ENCODE measurements around the gene PIH1D1. TPM values are rescaled to one million over a fixed set of nuclear protein-coding genes. Genes with fewer than 3 reads are reported as not detected.

PIH1D1 gene
- total RNA-seq, 2 experiments from 2014 or later: 145 to 151 TPM

DNA sequence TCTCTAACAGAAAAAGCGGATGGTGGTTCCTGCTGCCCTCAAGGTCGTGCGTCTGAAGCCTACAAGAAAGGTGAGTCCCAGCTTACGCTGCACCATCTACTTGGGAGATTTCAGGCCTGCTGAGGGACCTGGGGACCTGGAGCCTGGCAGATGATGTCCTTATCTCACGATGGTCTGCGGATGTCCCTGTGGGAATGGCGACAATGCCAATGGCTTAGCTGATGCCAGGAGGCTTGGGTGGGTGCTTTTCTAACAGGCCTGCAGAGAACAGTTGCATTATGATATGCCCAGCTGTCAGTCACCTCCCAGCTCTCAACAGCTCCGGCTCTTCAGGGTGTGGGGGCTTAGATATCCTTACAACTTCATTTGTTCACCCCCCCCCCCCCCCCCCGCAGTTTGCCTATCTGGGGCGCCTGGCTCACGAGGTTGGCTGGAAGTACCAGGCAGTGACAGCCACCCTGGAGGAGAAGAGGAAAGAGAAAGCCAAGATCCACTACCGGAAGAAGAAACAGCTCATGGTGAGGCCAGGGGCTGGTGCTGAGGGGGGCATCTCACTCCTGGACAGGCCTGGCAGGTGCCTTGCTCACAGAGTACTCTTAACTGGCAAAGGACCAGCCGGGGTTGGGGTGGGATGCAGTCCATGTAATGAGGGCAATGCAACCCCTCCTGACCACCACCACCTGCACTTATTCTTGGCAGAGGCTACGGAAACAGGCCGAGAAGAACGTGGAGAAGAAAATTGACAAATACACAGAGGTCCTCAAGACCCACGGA lies 39.6 kb upstream of the PIH1D1 start:
- H3K27ac Mint-ChIP-seq: peak overlapping the region; percentile 92
- ChIA-PET POLR2A (interaction anchor here (1.4 to 2.5 kb wide), 4 partner anchors 8 to 185 kb away, joined by 3 to 14 read pairs (median 6); partner anchors contain the start of gene ALDH16A1), CTCF (interaction anchor here (0.8 to 2.2 kb wide), 2 partner anchors 15 to 17 kb away, joined by 3 to 8 read pairs; partner anchors contain the start of gene FLT3LG)
- ATAC-seq (ENCODE audit: poor library complexity) (no peak), DNase-seq (no peak)
- Histone ChIP-seq H3K4me1 (ENCODE audit: insufficient read depth, low read length) (peaks cover 80% of the 10 kb centered on the region), H3K27ac (ENCODE audit: low read depth in 1 of 2, low read length in 2 of 2) (no peak overlapping the region), H3K27me3 (ENCODE audit: control insufficient read depth in 1 of 2, insufficient read depth in 2 of 2, low read length in 2 of 2) (no peaks in the 10 kb centered on the region), H3K4me3 (ENCODE audit: low read length) (no peak overlapping the region), H3K36me3 (ENCODE audit: insufficient read depth, low read length) (peaks cover 58% of the 10 kb centered on the region), H3K9me3 (ENCODE audit: control insufficient read depth in 1 of 2, insufficient read depth in 1 of 2, low read length in 2 of 2) (peaks cover 0 to 10% of the 10 kb centered on the region in 2 experiments)
- peak overlapping the region; percentile 91 for H3K4me3 Mint-ChIP-seq
- peaks cover 67% of the 10 kb centered on the region for H3K4me1 Mint-ChIP-seq (ENCODE audit: low read depth)
- TF ChIP-seq, protein P1, sequence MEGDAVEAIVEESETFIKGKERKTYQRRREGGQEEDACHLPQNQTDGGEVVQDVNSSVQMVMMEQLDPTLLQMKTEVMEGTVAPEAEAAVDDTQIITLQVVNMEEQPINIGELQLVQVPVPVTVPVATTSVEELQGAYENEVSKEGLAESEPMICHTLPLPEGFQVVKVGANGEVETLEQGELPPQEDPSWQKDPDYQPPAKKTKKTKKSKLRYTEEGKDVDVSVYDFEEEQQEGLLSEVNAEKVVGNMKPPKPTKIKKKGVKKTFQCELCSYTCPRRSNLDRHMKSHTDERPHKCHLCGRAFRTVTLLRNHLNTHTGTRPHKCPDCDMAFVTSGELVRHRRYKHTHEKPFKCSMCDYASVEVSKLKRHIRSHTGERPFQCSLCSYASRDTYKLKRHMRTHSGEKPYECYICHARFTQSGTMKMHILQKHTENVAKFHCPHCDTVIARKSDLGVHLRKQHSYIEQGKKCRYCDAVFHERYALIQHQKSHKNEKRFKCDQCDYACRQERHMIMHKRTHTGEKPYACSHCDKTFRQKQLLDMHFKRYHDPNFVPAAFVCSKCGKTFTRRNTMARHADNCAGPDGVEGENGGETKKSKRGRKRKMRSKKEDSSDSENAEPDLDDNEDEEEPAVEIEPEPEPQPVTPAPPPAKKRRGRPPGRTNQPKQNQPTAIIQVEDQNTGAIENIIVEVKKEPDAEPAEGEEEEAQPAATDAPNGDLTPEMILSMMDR (IDR thresholded peaks at IDR 0.05): no peak
- peaks cover 73% of the 10 kb centered on the region for H3K36me3 Mint-ChIP-seq (ENCODE audit: low read depth)
- no peaks in the 10 kb centered on the region for H3K27me3 Mint-ChIP-seq
- no peaks in the 10 kb centered on the region for H3K9me3 Mint-ChIP-seq
- intact Hi-C loops (cut with DNase I, micrococcal nuclease): loop anchor here in 1 of 2 experiments (10.0 kb wide), 1 partner anchor 324 kb away; the partner anchor contains the start of genes FUZ and MED25

DNA sequence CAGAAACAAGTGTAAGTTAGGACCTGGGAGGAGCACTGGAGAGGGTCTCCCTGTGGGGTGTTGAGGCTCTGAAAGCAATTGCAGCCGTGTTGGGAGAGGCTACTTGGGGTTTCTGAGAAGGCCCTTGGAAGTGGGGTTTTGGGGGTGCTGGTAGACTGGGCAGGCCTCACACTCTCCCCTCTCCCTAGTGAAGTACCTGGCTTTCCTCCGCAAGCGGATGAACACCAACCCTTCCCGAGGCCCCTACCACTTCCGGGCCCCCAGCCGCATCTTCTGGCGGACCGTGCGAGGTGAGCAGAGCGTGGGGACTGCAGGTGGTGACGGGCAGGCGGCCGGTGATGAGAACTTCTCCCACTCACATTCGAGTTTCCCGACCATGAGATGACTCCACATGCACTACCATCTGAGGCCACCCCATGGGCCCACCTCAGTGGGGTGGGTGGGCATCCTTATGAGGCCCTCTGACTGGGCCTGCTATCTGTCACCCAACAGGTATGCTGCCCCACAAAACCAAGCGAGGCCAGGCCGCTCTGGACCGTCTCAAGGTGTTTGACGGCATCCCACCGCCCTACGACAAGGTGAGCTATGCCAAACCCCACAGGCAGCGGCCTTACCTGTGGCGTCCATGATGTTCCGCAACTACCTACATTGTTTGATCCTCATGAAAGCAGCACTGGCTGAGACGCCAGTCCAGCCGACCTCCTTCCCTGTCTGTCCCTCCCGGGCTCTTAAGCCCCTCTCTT lies 38.8 kb upstream of the PIH1D1 start:
- Histone ChIP-seq H3K27me3 (ENCODE audit: control insufficient read depth in 1 of 2, insufficient read depth in 2 of 2, low read length in 2 of 2) (no peaks in the 10 kb centered on the region), H3K4me3 (ENCODE audit: low read length) (peak overlapping the region; percentile 77), H3K27ac (ENCODE audit: low read depth in 1 of 2, low read length in 2 of 2) (peak overlapping the region; percentile 60 to 81), H3K4me1 (ENCODE audit: insufficient read depth, low read length) (peaks cover 80% of the 10 kb centered on the region), H3K36me3 (ENCODE audit: insufficient read depth, low read length) (peaks cover 66% of the 10 kb centered on the region), H3K9me3 (ENCODE audit: control insufficient read depth in 1 of 2, insufficient read depth in 1 of 2, low read length in 2 of 2) (peaks cover 0 to 10% of the 10 kb centered on the region in 2 experiments)
- TF ChIP-seq, protein P1 (IDR thresholded peaks at IDR 0.05): no peak
- peak overlapping the region; percentile 92 for H3K27ac Mint-ChIP-seq
- H3K4me3 Mint-ChIP-seq: peak overlapping the region; percentile 91
- H3K36me3 Mint-ChIP-seq (ENCODE audit: low read depth): peaks cover 74% of the 10 kb centered on the region
- no peaks in the 10 kb centered on the region for H3K9me3 Mint-ChIP-seq
- POLR2A ChIA-PET: interaction anchor here (1.4 to 2.5 kb wide), 3 partner anchors 9 to 186 kb away, joined by 3 to 14 read pairs (median 6); no protein-coding TSS in a partner anchor
- no peaks in the 10 kb centered on the region for H3K27me3 Mint-ChIP-seq
- DNase-seq (peak in 3 of 14 experiments; percentile 31 to 58 (median 52)), ATAC-seq (ENCODE audit: poor library complexity) (no peak)
- intact Hi-C loops (cut with DNase I, micrococcal nuclease): loop anchor here in 1 of 2 experiments (10.0 kb wide), 1 partner anchor 324 kb away; the partner anchor contains the start of genes FUZ and MED25
- peaks cover 67% of the 10 kb centered on the region for H3K4me1 Mint-ChIP-seq (ENCODE audit: low read depth)
- CTCF ChIA-PET: interaction anchor here (0.8 to 1.1 kb wide), 2 partner anchors 16 to 20 kb away, joined by 3 read pairs; no protein-coding TSS in a partner anchor

DNA sequence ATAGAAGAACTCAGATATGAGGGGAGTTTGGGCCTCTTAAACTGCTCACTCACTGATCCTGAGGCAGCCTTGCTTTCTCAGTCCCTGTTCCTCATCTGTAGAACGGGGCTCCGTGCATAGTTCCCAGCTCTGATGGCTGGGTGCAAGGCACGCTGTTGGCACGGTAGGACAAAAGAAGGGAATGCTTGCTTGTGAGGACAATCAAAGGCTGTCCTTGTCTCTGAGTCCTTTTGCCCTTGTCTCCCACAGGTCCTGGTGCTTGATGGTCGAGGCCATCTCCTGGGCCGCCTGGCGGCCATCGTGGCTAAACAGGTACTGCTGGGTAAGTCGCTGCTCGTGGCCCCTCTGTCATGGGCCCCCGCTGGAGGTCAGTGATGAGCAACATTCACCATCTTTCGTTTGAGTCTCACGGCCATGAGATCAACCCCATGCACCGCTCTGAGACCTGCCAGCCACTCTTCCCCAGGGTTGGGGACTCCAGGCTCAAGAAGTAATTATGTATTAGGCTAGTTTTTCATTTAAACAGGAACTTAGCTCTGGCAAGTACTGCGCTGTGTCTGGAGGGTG lies 38.1 kb upstream of the PIH1D1 start:
- ChIA-PET POLR2A (interaction anchor here (0.7 to 2.6 kb wide), 6 partner anchors 13 to 187 kb away, joined by 3 to 24 read pairs (median 4); partner anchors contain the start of gene SCAF1), CTCF (interaction anchor here (0.8 to 1.1 kb wide), 5 partner anchors 13 to 81 kb away, joined by 3 to 4 read pairs (median 3); partner anchors contain the start of gene FLT3LG)
- peaks cover 67% of the 10 kb centered on the region for H3K4me1 Mint-ChIP-seq (ENCODE audit: low read depth)
- peak overlapping the region; percentile 60 to 81 for H3K27ac ChIP-seq (ENCODE audit: low read depth in 1 of 2, low read length in 2 of 2)
- TF ChIP-seq, protein P1 (IDR thresholded peaks at IDR 0.05): no peak
- H3K9me3 ChIP-seq (ENCODE audit: control insufficient read depth in 1 of 2, insufficient read depth in 1 of 2, low read length in 2 of 2): peaks cover 0 to 10% of the 10 kb centered on the region in 2 experiments
- peaks cover 72% of the 10 kb centered on the region for H3K4me1 ChIP-seq (ENCODE audit: insufficient read depth, low read length)
- peaks cover 72% of the 10 kb centered on the region for H3K36me3 ChIP-seq (ENCODE audit: insufficient read depth, low read length)
- H3K27me3 Mint-ChIP-seq: no peaks in the 10 kb centered on the region
- DNase-seq (peak in 4 of 14 experiments; percentile 34 to 79 (median 65)), ATAC-seq (ENCODE audit: poor library complexity) (no peak)
- no peaks in the 10 kb centered on the region for H3K27me3 ChIP-seq (ENCODE audit: control insufficient read depth in 1 of 2, insufficient read depth in 2 of 2, low read length in 2 of 2)
- no peaks in the 10 kb centered on the region for H3K9me3 Mint-ChIP-seq
- intact Hi-C loops (cut with DNase I, micrococcal nuclease): loop anchor here in 1 of 2 experiments (2.0 to 10.0 kb wide), 3 partner anchors 15 to 405 kb away; partner anchors contain the start of genes FLT3LG, FUZ, MED25 and SNRNP70
- peaks cover 79% of the 10 kb centered on the region for H3K36me3 Mint-ChIP-seq (ENCODE audit: low read depth)
- H3K27ac Mint-ChIP-seq: peak overlapping the region; percentile 92
- peak overlapping the region; percentile 91 for H3K4me3 Mint-ChIP-seq
- H3K4me3 ChIP-seq (ENCODE audit: low read length): peak overlapping the region; percentile 77

Data from CD4-positive, alpha-beta T cell (primary cell).